Peyer's patch (tissue), 4 donors: ENCODE data around the gene HS3ST3B1. TPM values are rescaled to one million over a fixed set of nuclear protein-coding genes. Genes with fewer than 3 reads are reported as not detected.

ENCODE experiments used
- DNase-seq, 3 donors: peaks; one replicate each; pipeline ENCODE4 v3.0.0-alpha.2; 2017 to 2019
- H3K27ac ChIP-seq, 4 donors: fragments of 200-600 bp; sonication (generic); one replicate each; pipeline ENCODE4 v1.5.1; 2016 to 2019
- H3K27me3 ChIP-seq, 2 donors: fragments of 200-600 bp; sonication (generic); one replicate each; pipeline ENCODE4 v1.5.1; 2019
- H3K36me3 ChIP-seq, 3 donors: fragments of 200-600 bp; sonication (generic); one replicate each; pipeline ENCODE4 v1.5.1; 2016 to 2019
- H3K4me1 ChIP-seq, 4 donors: fragments of 200-600 bp; sonication (generic); one replicate each; pipeline ENCODE4 v1.5.1; 2016 to 2019
- H3K4me3 ChIP-seq, 4 donors: fragments of 200-600 bp; sonication (generic); 1 replicate in 3 of 4; 2 replicates in 1 of 4; pipeline ENCODE4 v1.5.1; 2016 to 2019; ENCODE audit warnings: mild to moderate bottlenecking in 1 of 4
- H3K9me3 ChIP-seq, 4 donors: fragments of 200-600 bp; sonication (generic); one replicate each; pipeline ENCODE4 v1.5.1; 2016 to 2019; ENCODE audit warnings: mild to moderate bottlenecking in 1 of 4
- POLR2A ChIP-seq, 2 donors: fragments of 450-650 bp; IDR thresholded peaks; one replicate each; pipeline ENCODE4 v1.5.1; 2017; ENCODE audit warnings: antibody characterized with exemption in 2 of 2, mild to moderate bottlenecking in 2 of 2, moderate library complexity in 2 of 2
- total RNA-seq, 4 donors: library from RNA; depleted of rRNA; stranded (reverse); fragments of >200 nt; gene quantifications; one replicate each; pipeline ENCODE4 v1.1.0, GENCODE V29; 2016
- TF ChIP-seq, protein P1 (sequence below), 6 experiments: fragments of 450-650 bp in 4 of 6; fragments of 200-600 bp in 2 of 6; sonication (generic) in 1 of 6; IDR thresholded peaks; one replicate each; pipeline ENCODE4 v1.5.1; 2017 to 2019; ENCODE audit warnings: antibody characterized with exemption in 6 of 6, mild to moderate bottlenecking in 3 of 6, moderate library complexity in 1 of 6

HS3ST3B1 gene
- total RNA-seq, 4 donors from 2014 or later: 2.1 to 5.4 (median 3.3) TPM

DNA sequence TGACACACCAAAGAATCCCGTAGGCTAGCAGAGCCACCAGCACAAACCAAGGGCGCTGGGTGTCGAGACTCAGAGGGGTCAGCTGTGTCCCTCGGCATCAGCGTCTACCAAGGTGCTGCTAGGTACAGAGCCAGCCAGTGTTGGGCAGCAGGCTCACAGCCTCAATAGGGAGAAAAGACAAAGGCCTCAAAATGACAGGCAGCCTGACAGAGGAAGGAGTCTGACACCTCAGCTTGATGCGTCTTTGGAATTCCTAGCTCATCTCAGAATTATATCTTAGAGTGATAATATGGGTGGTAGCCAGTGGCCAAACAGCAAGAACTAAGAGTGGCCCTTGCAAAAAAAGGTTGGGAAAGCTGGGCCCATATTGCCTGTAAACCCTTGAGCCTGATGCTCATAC is 45.9 kb downstream of the HS3ST3B1 start:
- Histone ChIP-seq H3K27ac (no peak overlapping the region), H3K9me3 (no peaks in the 10 kb centered on the region), H3K4me1 (no peaks in the 10 kb centered on the region), H3K4me3 (no peak overlapping the region), H3K36me3 (no peaks in the 10 kb centered on the region), H3K27me3 (no peaks in the 10 kb centered on the region)
- DNase-seq: no peak
- TF ChIP-seq, protein P1, sequence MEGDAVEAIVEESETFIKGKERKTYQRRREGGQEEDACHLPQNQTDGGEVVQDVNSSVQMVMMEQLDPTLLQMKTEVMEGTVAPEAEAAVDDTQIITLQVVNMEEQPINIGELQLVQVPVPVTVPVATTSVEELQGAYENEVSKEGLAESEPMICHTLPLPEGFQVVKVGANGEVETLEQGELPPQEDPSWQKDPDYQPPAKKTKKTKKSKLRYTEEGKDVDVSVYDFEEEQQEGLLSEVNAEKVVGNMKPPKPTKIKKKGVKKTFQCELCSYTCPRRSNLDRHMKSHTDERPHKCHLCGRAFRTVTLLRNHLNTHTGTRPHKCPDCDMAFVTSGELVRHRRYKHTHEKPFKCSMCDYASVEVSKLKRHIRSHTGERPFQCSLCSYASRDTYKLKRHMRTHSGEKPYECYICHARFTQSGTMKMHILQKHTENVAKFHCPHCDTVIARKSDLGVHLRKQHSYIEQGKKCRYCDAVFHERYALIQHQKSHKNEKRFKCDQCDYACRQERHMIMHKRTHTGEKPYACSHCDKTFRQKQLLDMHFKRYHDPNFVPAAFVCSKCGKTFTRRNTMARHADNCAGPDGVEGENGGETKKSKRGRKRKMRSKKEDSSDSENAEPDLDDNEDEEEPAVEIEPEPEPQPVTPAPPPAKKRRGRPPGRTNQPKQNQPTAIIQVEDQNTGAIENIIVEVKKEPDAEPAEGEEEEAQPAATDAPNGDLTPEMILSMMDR (IDR thresholded peaks at IDR 0.05): no peak
- TF ChIP-seq POLR2A (IDR thresholded peaks at IDR 0.05): no peak

DNA sequence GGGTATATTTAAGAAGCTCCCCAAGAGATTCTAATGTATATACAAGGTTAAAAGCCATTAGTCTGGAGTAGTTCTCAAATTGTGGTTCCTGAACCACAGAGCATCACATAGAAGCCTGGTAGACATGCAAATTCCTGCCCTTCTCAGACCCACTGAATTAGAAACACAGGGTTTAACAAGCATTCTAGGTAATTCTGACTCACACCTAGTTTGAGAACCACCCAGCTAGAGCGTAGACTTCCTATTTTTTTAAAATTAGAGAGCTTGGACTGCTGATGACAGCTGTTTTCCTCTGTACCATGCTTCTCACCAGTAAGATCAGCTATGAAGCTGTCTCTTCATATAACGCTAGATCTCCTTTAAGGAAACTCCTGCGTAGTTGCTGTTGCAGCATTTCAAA is 50.6 kb downstream of the HS3ST3B1 start:
- Histone ChIP-seq H3K36me3 (no peaks in the 10 kb centered on the region), H3K27ac (peak overlapping the region in 1 of 4 donors; percentile 65), H3K9me3 (no peaks in the 10 kb centered on the region), H3K27me3 (no peaks in the 10 kb centered on the region), H3K4me3 (no peak overlapping the region), H3K4me1 (no peaks in the 10 kb centered on the region)
- DNase-seq: no peak
- TF ChIP-seq, protein P1 (IDR thresholded peaks at IDR 0.05): no peak
- no peak for TF ChIP-seq POLR2A (IDR thresholded peaks at IDR 0.05)

DNA sequence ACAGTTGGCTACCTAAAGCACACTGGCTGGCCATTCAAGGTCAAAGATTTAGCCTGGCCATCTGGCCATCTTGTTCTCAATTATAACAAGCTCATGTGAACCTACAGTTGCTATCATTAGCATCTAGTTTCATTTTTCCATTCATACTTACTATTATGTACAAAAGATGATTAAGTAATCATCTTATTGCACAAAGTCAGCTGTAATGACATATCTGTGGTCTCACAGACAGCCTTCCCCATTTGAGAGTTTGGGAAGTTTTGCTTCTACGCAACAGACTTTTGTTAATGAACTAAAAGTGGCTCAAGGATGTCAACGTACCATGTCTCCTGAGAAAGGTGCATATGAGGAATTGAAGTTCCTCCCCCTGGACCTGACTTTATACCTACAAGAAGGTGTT is 51.3 kb downstream of the HS3ST3B1 start:
- Histone ChIP-seq H3K36me3 (no peaks in the 10 kb centered on the region), H3K9me3 (no peaks in the 10 kb centered on the region), H3K4me3 (no peak overlapping the region), H3K27ac (peak overlapping the region in 2 of 4 donors; percentile 39 to 65), H3K4me1 (no peaks in the 10 kb centered on the region), H3K27me3 (no peaks in the 10 kb centered on the region)
- no peak for DNase-seq
- TF ChIP-seq, protein P1 (IDR thresholded peaks at IDR 0.05): no peak
- no peak for TF ChIP-seq POLR2A (IDR thresholded peaks at IDR 0.05)

DNA sequence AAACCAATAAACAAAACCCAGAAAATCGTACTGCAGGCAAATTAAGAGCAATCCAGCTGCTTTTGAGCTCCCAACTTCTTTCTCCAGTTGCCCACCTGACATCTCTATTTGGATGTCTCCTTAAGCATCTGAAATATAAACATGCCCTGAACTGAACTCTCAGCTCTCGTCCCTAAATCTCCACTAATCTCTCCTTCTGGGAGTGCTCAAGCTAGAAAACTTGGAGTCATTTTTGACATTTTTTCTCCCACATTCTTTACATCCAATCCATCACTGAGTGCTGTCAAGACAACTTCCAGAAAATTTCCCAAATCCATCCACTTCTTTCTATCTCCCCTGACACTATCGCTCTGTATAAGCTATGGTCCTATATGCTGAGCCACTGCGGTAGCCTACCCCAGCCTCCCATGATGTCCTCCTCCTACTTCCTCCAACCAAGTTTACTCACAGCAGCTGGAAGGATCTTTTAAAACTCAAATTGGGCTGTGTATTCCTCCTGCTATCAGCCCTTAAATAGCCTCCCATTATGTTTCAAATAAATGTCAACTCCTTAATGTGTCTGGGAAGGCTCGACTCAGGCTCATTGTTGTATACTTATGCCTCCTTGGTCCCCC is 53.1 kb downstream of the HS3ST3B1 start:
- Histone ChIP-seq H3K36me3 (no peaks in the 10 kb centered on the region), H3K4me3 (no peak overlapping the region), H3K27ac (peak overlapping the region in 3 of 4 donors; percentile 15 to 65 (median 49)), H3K9me3 (no peaks in the 10 kb centered on the region), H3K27me3 (no peaks in the 10 kb centered on the region), H3K4me1 (no peaks in the 10 kb centered on the region)
- TF ChIP-seq, protein P1 (IDR thresholded peaks at IDR 0.05): no peak
- no peak for TF ChIP-seq POLR2A (IDR thresholded peaks at IDR 0.05)
- DNase-seq: no peak

DNA sequence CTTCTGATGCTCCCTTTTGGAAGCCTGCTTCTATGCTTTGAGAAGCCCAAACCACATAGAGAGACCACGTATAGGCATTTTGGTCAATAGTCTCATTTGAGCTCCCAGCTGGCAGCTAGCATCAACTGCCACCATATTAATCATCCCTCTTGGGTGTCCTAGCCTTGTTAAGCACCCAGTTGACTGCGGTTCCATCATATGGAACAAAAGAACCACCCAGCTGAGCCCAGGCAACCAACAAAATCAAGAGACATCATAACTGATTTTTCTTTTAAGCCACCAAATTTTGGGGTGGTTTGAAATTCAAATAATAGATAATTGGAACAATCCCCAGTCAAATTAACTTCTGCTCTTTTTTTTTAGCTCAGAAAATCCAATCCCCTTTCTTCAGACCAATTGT is 53.9 kb downstream of the HS3ST3B1 start:
- Histone ChIP-seq H3K27ac (peak overlapping the region in 1 of 4 donors; percentile 65), H3K36me3 (no peaks in the 10 kb centered on the region), H3K9me3 (no peaks in the 10 kb centered on the region), H3K27me3 (no peaks in the 10 kb centered on the region), H3K4me3 (no peak overlapping the region), H3K4me1 (no peaks in the 10 kb centered on the region)
- TF ChIP-seq, protein P1 (IDR thresholded peaks at IDR 0.05): no peak
- no peak for TF ChIP-seq POLR2A (IDR thresholded peaks at IDR 0.05)
- DNase-seq: no peak

DNA sequence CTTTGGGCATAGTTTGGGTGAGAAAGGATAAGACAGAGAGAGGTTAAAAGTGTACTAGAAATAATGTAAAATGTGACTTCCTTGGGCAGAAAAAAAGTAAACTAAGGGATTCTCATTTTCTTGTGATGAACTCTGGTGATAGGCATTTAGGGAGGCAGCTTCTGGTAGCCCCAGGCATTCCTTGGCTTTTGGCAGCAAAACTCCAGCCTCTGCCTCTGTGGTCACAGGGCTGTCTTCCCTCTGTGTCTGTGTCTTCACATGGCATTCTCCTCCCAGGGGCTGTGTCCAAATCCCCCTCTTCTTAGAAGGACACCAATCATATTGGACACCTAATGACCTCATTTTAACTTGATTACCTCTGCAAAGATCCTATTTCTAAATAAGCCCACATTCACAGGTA is 54.7 kb downstream of the HS3ST3B1 start:
- Histone ChIP-seq H3K36me3 (no peaks in the 10 kb centered on the region), H3K27me3 (no peaks in the 10 kb centered on the region), H3K4me3 (no peak overlapping the region), H3K27ac (no peak overlapping the region), H3K9me3 (no peaks in the 10 kb centered on the region), H3K4me1 (no peaks in the 10 kb centered on the region)
- DNase-seq: no peak
- TF ChIP-seq POLR2A (IDR thresholded peaks at IDR 0.05): no peak
- TF ChIP-seq, protein P1 (IDR thresholded peaks at IDR 0.05): no peak
